ENCODE data around the gene FZD10.

The FZD10 gene

GRCh38 chr12:130183585-130184370 is 21.5 kb downstream of the FZD10 start:
- no peak for DNase-seq

DNA sequence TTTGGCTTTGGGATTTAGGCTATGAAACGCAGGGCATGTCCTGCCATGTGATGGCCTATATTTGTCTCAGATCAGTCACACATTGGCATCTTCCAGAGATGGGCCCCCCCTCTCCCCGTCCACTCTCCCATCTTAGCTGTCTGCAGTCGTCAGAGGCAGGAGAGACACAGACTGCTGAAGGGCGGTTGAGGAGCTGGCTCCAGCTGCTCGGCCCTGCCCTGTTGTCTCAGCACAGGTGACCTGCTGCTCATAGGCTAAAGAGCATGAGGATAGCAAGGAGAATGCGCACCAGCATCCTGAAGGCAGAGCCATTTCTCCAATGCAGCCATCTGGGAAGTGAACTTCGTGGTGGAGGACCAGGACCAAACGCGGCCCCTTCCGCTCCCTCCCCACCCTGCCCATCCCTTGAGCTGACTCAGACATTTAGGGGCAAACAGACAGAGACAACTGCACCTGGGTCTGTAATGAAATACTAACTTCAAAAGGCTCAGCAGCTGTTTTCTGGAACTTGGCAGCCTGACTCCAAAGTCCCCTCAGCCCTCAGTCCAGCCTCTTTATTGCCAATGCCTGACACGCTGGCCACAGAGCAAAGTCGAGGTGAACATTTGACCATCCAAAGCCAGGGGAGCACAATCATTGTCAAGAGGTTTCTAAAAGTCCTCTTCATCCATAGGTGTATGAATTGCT is 22.3 kb downstream of the FZD10 start:
- DNase-seq, result no peak

- DNase-seq, result no peak
Observed at GRCh38 chr12:130185455-130186391, 23.5 kb downstream of the FZD10 start.

GRCh38 chr12:130186651-130187268 is 24.5 kb downstream of the FZD10 start:
- DNase-seq, result no peak

- no peak for DNase-seq
Observed at GRCh38 chr12:130192642-130193345, 30.5 kb downstream of the FZD10 start.

- no peak for DNase-seq
Observed at GRCh38 chr12:130194154-130194553, 31.9 kb downstream of the FZD10 start.

DNA sequence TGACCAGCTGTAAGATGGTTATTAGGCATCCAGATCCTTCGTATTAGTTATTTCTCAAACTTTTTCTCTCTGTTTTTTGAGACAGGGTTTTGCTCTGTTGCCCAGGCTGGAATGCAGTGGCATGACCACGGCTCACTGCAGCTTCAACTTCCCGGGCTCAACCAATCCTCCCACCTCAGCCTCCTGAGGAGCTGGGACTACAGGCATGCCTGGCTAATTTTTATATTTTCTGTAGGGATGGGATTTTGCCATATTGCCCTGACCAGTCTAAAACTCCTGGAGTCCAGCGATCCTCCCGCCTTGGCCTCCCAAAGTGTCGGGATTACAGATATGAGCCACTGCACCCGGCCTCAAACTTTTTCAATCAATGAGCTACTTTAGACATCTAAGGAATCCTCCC is 33.1 kb downstream of the FZD10 start:
- no peak for DNase-seq

- no peak for DNase-seq
Observed at GRCh38 chr12:130195776-130196175, 33.5 kb downstream of the FZD10 start.

- DNase-seq, result no peak
Observed at GRCh38 chr12:130196827-130197226, 34.6 kb downstream of the FZD10 start.

GRCh38 chr12:130198026-130198662 is 35.9 kb downstream of the FZD10 start:
- DNase-seq, result no peak

DNA sequence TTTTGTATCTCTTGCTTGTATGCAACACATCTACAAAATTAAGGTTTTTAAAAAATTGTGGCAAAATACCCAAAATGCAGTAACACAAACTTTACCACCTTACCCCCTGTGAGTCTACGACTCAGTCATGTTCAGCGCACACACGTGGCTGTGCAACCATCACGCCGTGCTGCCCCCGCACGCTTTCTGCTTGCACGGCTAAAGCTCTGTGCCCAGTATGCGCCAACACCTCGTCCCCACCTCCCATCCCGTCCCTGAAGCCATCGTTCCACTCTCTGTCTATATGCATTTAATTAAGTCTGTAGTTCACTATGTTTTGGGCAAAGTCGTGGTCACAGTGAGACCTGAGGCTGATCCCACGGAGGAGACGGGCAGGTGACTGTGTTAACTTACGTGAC is 36.4 kb downstream of the FZD10 start:
- no peak for DNase-seq

GRCh38 chr12:130199581-130200390 is 37.5 kb downstream of the FZD10 start:
- no peak for DNase-seq

- DNase-seq, result no peak
Observed at GRCh38 chr12:130200445-130200844, 38.2 kb downstream of the FZD10 start.

- DNase-seq, result no peak
Observed at GRCh38 chr12:130201037-130201436, 38.8 kb downstream of the FZD10 start.

- no peak for DNase-seq
Observed at GRCh38 chr12:130202201-130202600, 39.9 kb downstream of the FZD10 start.

DNA sequence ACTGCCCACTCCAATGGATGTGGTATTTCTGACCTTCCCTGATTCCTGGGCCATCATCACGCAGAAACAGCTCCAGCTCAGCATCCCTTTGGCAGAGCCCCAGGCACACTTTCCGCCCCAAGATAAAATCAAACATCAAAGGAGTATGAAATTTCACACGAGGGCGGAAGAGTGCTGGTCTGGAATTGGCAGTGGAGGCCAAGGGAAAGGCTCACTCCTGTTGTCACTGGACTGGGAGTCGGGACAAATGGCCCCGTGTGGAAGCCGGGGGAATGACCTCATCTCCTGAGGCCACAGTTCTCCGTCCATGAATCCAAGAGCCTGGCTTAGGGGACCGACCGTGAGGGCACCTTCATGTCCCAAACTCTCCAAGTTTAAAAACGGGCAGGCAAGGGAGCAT is 40.9 kb downstream of the FZD10 start:
- DNase-seq, result no peak

- DNase-seq, result no peak
Observed at GRCh38 chr12:130204541-130204953, 42.3 kb downstream of the FZD10 start.

GRCh38 chr12:130205495-130205894 is 43.2 kb downstream of the FZD10 start:
- no peak for DNase-seq

GRCh38 chr12:130212384-130212989 is 50.2 kb downstream of the FZD10 start:
- DNase-seq, result no peak

DNA sequence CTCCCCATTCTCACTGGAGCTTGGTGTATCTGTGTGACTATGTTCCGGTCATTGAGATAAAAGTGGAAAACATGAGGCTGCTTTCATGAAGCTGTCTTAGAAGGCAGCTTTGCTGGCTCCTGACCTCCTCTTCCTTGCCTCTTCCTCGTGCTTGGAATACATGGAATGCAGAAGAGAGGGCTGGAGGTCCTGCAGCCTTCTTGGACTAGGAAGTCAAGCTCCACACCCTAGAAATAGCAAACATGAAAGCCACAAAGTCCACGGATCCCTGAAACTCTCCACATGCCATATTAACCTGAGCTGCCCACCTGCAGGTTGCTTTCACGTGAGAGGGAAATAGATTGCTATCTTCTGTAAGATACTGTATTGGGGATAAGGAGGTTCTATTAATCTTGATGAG is 51.0 kb downstream of the FZD10 start:
- DNase-seq, result no peak

All from activated effector memory CD4-positive, alpha-beta T cell treated with Interleukin-2 at 50 U/mL for 16 hours (primary cell).